Smooth muscle cell (in vitro differentiated cells): ENCODE measurements around the gene OR6P1. TPM values are rescaled to one million over a fixed set of nuclear protein-coding genes. Genes with fewer than 3 reads are reported as not detected.

Source experiments
- polyA plus RNA-seq: library from polyadenylated mRNA; unstranded; fragments of >200 nt; fragmentation: Nextera tagmentation; extraction: Ambion mirVana; gene quantifications from 2 replicates; pipeline ENCODE4 v1.2.1, GENCODE V29; 2016
- total RNA-seq: library from RNA; depleted of rRNA; stranded (reverse); fragments of >200 nt; gene quantifications from 2 replicates; pipeline ENCODE4 v1.2.3, GENCODE V29; 2014

Gene OR6P1
- total and polyA plus RNA-seq, 2 experiments from 2014 or later = not detected

Other genes with a start within 250 kb of the OR6P1 start
- gene CD1B, start 239.0 kb downstream of the OR6P1 start, total RNA-seq = not detected in 2 replicates
- gene CD1B, start 239.0 kb downstream of the OR6P1 start, polyA plus RNA-seq = not detected in 2 replicates
- gene CD1E, start 216.7 kb downstream of the OR6P1 start, total RNA-seq = not detected in 2 replicates
- gene CD1E, start 216.7 kb downstream of the OR6P1 start, polyA plus RNA-seq = not detected in 2 replicates
- gene OR10T2, start 171.1 kb downstream of the OR6P1 start, total RNA-seq = not detected in 2 replicates
- not detected in 2 replicates for gene OR10T2, start 171.1 kb downstream of the OR6P1 start, polyA plus RNA-seq
- gene OR10K2, start 144.3 kb downstream of the OR6P1 start, total RNA-seq = not detected in 2 replicates
- not detected in 2 replicates for gene OR10K2, start 144.3 kb downstream of the OR6P1 start, polyA plus RNA-seq
- not detected in 2 replicates for gene OR10K1, start 108.7 kb downstream of the OR6P1 start, total RNA-seq
- not detected in 2 replicates for gene OR10K1, start 108.7 kb downstream of the OR6P1 start, polyA plus RNA-seq
- not detected in 2 replicates for gene OR10R2, start 98.4 kb downstream of the OR6P1 start, total RNA-seq
- gene OR10R2, start 98.4 kb downstream of the OR6P1 start, polyA plus RNA-seq = not detected in 2 replicates
- gene OR6Y1, start 16.2 kb downstream of the OR6P1 start, total RNA-seq = not detected in 2 replicates
- not detected in 2 replicates for gene OR6Y1, start 16.2 kb downstream of the OR6P1 start, polyA plus RNA-seq
- gene OR10X1, start 9.3 kb upstream of the OR6P1 start, total RNA-seq = not detected in 2 replicates
- gene OR10X1, start 9.3 kb upstream of the OR6P1 start, polyA plus RNA-seq = not detected in 2 replicates
- not detected in 2 replicates for gene OR10Z1, start 34.7 kb upstream of the OR6P1 start, total RNA-seq
- not detected in 2 replicates for gene OR10Z1, start 34.7 kb upstream of the OR6P1 start, polyA plus RNA-seq
- not detected in 2 replicates for gene SPTA1, start 116.1 kb upstream of the OR6P1 start, total RNA-seq
- 0.55 TPM in 1 of 2 replicates, not detected in the other for gene SPTA1, start 116.1 kb upstream of the OR6P1 start, polyA plus RNA-seq
- not detected in 2 replicates for gene OR6K2, start 130.1 kb upstream of the OR6P1 start, total RNA-seq
- gene OR6K2, start 130.1 kb upstream of the OR6P1 start, polyA plus RNA-seq = not detected in 2 replicates
- not detected in 2 replicates for gene OR6K3, start 150.1 kb upstream of the OR6P1 start, total RNA-seq
- not detected in 2 replicates for gene OR6K3, start 150.1 kb upstream of the OR6P1 start, polyA plus RNA-seq
- not detected in 2 replicates for gene OR6K6, start 184.1 kb upstream of the OR6P1 start, total RNA-seq
- not detected in 2 replicates for gene OR6K6, start 184.1 kb upstream of the OR6P1 start, polyA plus RNA-seq
- not detected in 2 replicates for gene OR6N1, start 201.6 kb upstream of the OR6P1 start, total RNA-seq
- gene OR6N1, start 201.6 kb upstream of the OR6P1 start, polyA plus RNA-seq = not detected in 2 replicates
- not detected in 2 replicates for gene OR6N2, start 210.6 kb upstream of the OR6P1 start, total RNA-seq
- gene OR6N2, start 210.6 kb upstream of the OR6P1 start, polyA plus RNA-seq = not detected in 2 replicates